ENCODE results near the gene CILP2.

- TF ChIP-seq CTCF (IDR thresholded peaks at IDR 0.05) (no peak), POLR2A (IDR thresholded peaks at IDR 0.05) (no peak)
Observed at GRCh38 chr19:19558636-19559035, 20.6 kb downstream of the CILP2 start.
